ENCODE data around the gene PCDHA11.

GRCh38 chr5:140881889-140882590 lies 13.3 kb downstream of the PCDHA11 start, which contains the start of gene PCDHA13:
- TF ChIP-seq CTCF (IDR thresholded peaks at IDR 0.05) (peak; percentile 70), ZFX (IDR thresholded peaks at IDR 0.05; ENCODE audit: borderline replicate concordance) (no peak)
